GM19240 (cell line): ENCODE results near the gene PRKCE.
A peak's percentile ranks its signal among the peaks of the same experiment; 100 is the strongest.
"Not testable (repeated sequence)": the region's sequence is repeated elsewhere in the genome, so short reads cannot be mapped to it uniquely, and the experiment has no call there.

Experiments used
- DNase-seq: peaks from one replicate; pipeline ENCODE4 v3.0.0; 2011; ENCODE audit warnings: low spot score; ENCODE audit not compliant: insufficient read length

Gene PRKCE

DNA sequence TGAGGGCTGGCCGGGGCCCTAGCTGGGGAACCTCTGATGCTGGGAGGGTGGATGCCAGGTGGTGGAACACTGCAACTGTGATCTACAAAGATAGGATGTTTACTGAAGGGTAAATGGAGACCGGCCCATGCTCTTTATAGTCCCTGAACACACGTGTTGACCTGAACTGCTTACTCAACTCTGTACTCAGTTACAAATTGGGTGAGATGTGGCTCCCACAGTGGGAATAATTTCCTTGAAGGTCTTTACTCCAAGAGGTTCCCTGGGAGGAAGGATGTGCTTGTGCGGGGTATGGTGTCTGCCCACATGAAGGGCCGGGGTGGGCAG lies 254.1 kb downstream of the PRKCE start:
- DNase-seq, result no peak

DNA sequence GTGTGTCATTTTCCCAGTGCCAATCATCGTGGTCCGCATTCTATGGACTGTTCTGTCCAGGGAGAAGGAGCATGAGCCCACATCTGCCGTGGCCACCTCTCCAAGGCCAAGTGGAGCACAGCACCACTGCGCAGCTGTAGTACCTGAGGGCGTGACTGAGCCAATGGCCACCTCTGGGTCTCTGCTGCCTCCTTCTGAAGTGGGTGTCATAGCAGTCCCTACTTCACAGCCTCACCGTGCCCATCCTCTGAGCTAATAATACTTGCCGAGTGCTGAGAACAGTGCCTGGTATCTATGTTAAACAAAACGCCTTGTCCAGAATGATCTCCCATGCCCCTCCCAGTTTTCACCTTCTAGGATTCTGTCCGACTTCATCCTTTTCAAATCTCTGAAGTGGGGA lies 256.1 kb downstream of the PRKCE start:
- DNase-seq, result no peak

DNA sequence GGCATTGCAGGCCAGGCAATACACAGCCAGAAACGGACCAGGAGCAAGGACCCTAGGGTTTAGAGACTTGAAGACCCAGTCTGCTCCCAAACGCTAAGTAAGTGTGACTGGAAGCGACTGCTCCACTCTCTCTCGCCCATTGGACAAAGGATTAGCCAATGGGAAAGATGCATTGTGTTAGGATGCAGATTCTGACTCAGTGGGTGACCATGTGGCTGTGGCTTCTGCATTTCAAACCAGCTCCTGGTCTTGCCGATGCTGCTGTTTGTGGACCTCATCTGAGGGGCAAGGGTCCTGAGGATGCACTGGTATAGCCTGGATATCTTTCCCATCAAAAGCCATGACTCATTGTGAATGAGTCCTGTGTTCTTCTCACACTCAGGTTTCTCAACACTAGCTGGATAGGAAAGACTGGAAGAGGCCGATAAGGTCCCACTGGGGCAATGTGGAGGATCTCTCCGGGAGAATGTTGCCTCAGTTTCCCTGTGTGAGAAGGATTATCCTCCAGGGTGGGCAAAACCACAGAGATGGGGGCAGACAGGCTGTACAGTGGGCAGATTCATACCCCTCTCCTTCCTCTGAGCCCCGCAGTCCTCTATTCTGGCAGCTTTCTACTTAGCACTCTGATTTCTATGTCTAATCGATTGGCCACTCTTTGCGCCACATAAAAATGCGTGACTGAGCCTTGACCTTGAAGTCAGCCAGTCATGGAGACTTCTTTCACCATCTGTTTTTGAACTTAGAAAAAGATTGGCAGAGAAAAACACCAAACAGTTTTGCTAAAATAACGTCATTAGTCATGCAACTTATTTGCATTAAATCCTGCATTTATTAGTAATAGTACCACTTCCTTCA lies 257.1 kb downstream of the PRKCE start:
- no peak for DNase-seq

DNA sequence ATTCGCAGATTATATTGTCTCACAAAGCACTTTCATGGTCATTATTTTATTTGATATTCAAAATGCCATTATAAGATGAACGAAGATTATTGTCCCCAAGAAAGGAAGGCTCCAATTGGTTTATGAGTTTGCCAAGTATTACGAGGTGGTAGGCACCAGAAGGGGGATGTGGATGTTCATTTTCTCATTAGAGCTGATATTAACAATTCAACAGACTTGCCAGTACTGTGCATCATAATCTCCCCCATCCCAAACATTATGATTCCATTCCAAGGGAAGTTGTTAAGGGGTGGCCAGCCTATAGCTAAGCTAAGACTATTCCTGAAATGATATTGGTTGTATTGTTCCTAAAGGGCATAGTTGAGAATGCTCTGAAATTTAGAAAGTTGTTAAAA lies 257.7 kb downstream of the PRKCE start:
- no peak for DNase-seq

DNA sequence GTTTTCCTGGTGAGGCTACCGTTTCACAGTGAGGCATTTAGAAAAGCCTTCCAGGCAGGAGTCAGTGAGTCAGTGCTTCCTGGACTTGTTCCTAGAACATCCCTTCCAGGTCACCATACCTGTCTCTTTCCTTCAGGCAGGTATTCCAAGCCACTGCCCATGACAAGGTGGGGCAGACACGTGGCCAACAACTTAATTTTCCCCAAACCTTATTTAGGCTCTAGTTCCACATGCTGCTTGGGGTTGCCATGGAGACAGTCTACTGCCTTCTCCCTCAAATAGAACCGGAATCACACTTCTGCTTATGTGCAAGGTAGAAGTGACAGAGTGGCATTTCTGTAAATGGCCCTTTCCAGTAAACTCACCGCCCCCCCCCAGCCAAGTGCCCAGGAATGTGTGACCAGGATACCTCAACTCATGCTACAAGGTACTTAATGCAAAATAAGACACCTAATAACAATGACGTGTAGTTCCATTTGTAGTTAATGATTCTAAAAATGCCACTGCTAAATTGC lies 258.3 kb downstream of the PRKCE start:
- peak; percentile 52 for DNase-seq

DNA sequence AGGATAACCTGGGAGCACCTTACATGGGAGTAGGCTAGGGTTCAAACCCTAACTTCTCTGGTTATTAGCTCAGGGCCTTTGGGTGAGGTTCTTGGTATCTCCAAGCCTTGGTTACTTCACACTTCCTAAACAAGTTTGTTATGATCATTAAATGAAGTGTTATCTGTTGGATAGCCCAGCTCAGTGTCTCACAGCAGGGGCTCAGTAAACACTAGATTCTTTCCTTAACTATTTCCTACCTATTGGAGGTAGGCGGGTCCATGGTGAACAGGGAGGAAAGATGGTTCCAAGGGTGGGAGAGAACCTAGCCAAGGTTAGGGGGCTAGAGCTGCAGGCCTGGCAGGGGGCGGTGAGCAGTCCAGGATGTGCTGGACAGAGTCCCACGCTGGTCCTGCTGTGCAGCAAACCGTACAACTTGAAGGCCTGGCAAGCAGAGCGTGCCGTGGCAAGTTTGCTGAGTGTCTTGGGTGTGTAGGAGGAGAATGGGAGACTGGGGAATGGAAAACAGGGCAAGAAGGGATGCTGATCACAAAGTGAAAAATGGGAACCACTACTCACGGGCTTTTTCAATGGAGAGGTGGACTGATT lies 259.1 kb downstream of the PRKCE start:
- DNase-seq, result no peak

DNA sequence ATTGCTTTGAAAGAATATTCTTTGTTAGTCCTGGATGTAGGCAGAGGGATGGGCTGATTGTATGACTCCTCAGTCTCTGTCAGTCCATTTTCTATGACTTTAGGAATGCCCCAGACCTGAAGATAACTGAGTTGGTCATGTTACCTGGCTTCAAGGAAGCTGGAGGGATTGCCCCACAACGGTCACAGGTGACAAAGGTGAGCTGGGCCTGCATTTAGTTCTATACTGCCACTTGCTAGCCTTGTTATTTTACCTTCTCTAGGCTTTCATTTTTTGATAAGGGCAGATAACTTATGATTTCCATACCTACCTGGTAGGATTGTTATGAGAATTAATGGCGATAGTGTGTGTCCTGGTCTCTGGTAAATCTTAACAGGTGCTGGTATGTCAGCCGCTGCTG lies 260.1 kb downstream of the PRKCE start:
- DNase-seq, result no peak

DNA sequence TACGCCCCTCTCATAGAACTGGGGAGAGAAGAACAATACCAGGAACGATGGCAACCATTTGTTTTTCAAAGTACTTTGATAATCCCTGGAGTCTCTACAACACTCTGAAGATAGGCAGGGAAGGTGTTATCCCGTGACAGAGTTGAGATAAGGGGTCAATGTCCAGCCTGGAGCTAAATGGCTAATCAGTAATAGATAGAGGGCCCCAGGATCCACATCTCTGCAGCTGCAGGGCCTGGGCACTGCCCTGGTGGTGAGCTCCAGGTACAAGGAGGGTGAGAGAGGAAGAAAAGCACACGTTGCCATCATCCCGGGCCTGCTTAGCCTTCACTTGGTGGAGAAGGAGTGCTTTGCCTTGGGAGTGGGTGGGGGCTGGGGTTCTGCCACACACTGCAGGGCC lies 260.6 kb downstream of the PRKCE start:
- no peak for DNase-seq

DNA sequence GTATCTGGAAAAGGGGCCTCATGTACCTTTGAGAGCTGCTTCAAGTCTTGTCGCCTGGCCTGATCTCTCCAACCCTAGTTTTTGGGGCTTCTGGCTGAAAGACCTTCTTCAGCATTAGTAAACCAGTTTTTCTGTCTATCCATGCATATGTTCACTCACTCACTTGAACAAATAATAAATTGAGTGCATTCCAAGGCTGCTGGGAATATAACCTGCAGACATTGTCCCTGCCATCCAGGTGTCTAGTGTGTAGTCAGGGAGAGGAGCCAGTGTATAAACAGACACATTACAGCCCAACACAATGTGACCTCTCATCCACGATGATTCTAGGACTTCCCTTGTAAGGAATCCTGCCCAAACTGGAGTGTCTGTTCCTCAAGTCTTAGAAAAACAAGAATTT lies 262.1 kb downstream of the PRKCE start:
- no peak for DNase-seq

DNA sequence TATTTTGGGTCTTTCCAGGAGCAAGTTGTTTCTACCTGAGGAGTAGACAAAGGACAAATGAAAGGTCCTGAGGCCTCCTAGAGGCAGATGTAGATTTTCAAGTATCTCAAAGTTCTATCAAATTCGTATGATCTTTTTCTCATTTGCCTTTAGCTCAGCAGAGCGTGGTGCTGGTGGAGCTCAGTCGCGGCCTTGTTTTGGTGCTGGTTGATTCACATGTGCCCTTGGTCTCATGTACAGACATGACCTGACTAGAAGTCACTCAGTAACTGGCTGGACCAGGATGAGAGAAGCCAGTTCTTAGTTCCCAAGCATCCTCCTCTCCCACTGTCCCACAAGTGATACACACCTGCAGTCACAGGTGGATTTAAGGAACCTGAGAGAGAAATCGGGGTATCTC lies 264.0 kb downstream of the PRKCE start:
- no peak for DNase-seq

DNA sequence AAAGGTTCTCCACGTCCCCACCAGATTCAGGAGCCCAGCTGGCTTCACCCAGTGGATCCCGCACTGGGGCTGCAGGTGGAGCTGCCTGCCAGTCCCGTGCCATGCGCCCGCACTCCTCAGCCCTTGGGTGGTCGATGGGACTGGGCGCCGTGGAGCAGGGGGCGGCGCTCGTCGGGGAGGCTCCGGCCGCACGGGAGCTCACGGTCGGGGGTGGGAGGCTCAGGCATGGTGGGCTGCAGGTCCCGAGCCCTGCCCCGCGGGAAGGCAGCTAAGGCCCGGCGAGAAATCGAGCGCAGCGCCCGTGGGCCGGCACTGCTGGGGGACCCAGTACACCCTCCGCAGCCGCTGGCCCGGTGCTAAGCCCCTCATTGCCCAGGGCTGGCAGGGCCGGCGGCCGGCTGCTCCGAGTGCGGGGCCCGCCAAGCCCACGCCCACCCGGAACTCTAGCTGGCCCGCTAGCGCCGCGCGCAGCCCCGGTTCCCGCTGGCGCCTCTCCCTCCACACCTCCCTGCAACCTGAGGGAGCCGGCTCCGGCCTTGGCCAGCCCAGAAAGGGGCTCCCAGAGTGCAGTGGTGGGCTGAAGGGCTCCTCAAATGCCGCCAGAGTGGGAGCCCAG lies 266.2 kb downstream of the PRKCE start:
- DNase-seq, result not testable (repeated sequence)

DNA sequence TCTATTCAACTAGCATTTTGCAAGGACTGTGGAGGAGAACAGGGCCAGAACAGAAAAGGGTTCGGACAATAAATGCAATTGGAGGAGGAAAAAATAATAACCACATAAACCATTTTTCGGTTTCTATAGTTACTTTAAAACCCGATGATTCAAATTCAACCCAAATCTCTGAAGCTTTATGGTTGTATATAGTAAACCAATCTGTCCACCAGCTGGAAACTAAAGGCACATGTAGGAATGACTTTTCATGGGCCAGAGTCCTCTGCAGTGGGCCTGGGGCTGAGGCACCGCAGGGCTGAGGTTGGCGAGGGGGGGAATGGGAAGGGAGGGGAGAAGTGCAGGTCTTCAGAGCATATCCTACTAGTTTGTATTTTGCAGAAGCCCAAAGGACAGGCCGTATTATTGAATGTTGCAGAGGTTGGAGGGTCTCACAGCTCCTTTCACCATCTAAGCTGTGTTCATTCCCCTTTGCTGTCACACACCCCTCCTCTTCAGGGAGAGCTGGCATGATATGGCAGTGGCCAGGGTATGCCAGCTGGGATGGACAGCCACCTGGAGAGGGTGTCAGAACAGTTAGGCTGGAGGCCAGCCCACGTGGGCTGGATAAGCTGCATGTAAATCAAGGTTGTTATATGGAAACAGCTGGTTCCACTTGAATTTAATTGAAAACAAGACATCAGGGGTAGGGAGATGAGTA lies 267.1 kb downstream of the PRKCE start:
- DNase-seq, result no peak

DNA sequence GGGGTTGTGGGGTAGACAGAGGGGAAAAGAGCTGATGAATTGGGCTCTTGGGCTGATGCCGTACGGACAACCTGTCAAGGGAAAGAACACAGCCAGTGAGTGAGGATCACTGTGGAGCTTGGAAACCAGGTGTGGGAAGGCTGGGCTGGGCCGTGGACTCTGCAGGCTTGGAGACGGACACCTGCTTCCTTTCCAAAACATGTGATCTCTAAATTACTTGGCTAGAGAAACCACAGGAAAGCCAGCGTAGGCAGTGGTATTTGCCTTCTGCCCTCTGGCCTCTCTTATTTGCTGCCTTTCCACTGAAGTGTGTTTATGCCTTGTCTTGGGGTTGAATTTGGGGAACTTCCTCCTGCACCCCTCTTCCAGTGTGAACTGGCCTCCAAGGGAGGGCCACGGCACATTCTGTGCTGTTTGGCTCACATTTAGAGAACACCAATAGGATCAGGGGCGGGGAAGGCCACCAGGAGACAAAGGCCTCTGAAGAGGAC lies 267.7 kb downstream of the PRKCE start:
- no peak for DNase-seq

DNA sequence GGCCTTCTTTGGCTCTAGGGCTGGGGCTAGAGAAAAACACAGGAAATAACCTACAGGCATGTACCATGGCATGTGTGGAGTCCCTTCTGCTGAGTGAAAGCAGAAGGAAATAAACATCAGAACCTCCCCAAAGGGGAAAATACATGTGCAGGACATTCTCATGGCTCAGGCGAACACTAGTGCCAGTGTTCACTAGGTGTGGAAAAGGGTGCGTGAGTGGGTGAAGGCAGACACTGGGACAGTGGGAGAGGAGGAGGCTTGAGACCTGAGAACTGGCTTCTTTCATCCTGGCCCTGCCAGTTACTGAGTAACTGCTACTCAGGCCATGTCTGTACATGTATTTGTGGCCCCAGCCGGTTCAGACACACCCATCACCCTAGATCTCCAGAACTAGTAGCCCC lies 268.2 kb downstream of the PRKCE start:
- no peak for DNase-seq

DNA sequence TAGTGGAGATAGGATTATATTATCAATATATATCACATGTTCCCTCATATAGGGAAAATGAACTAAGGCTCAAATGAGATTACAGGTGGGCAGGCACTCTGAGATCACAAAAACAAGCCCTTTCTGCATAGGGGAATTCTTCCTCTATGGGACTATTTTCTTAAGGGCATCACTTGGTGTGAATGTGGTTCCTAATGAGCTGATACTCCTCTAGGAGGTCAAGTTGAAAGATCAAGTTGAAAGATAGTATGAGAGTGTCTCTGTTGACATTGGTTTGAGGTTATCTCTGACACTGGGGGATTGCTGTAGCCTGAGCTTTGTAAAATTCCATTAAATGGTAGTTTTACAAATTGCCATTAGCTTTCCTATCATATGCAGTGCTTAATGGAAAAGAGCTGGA lies 270.4 kb downstream of the PRKCE start:
- no peak for DNase-seq

DNA sequence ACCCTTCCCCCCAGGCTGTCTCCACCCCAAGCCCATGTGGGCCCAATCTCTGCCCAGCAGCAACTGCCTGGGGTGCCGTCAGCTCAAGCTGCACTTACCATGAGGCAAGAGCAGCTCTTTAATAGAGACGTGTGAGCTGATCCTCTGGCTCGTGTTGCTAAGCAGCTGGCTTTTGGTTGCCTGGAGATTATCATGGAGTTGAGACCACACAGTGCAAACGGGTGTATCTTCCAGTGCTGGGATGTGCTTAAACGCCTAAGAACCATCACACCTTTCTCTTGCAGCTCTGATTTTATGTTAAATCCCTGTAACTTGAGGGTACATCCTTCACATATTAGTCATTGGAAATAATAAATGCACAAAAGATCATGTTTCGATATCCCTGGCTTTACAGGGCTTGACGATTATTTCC lies 271.1 kb downstream of the PRKCE start:
- DNase-seq, result no peak

DNA sequence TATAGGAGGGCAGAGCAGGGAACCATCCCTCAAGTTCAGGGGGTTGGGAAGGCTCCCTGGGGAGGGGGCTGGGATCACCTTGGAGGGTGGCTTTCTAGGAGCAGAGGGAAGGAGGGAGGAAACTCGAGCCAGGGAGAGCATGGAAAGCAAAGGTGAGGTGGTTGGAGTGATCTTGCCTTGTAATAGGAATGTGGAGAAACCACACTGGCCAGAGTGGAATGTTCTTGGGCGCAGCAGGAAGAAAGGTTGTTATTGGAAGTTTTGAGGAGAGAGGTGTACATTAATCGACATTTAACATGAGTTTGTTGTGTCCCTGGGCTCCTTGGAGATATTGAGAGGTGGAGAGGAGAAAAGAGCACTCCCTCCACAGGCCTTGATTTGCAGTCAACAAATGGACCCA lies 272.2 kb downstream of the PRKCE start:
- DNase-seq, result no peak

DNA sequence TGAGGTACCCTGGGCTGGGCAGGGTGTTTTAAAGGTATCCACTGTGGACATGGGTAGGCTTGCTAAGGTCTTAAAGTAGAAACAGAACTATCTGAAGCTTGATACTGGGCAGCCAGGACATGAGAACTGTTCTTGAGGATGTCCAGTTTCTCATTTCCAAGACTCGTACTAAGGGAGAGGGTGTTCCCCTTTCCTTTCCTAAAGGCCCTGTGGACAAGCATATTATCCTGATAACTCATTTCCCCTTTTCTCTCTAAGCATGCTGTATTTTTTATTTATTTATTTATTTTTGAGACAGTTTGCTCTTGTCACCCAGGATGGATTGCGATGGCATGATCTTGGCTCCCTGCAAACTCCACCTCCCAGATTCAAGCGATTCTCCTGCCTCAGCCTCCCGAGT lies 273.6 kb downstream of the PRKCE start:
- no peak for DNase-seq

DNA sequence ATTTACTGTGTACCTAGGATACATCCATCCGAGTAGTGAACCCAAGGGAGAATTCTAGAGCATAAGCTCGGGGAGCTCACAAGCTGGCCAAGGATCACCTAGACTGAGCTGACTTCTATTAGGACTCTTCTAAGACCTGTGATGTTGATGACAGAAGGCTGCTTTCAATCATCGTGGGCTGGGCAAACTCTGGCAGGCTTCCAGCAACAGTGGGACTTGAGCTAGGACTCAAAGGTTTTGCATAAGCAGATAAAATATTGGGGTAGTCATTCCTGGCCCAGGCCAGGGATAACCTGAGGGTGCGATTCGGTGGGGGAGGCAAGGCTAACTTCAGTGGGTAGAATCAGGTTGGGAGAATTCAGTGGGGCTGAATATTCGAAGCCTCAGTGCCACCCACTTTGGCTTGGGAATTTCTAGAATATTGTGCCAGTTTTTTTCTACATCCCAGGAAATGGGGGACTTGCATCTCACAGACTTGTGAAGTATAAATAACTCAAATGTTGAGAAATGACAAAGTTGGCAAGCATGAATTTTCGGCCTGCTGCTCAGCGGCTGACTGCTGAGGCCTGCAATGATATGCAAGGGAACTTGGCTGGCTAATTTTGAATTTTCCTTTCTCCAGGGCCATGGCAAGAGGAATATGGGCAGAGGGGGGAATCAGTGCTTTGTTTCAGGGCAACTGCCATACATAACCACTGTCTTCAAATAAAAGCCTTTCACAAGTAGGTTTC lies 274.3 kb downstream of the PRKCE start:
- no peak for DNase-seq

DNA sequence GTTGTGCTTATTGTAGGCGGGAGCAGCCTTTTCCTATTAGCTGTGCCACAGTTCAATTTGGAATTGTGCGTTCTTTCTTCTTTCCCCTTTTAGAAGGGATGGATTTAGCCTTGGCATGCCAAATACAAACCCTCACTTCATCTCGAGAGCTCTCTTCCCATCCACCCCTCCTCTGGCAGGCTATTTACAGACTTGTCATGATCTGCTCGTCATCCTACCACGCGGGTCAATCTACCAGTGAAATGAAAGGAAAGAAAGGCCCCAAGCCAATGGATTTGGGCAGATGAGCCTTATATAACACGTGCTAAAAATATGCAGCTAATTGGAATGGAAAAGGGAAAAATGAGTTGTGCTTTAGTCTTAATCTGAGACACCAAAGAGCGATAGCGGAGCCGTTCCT lies 277.5 kb downstream of the PRKCE start:
- no peak for DNase-seq

DNA sequence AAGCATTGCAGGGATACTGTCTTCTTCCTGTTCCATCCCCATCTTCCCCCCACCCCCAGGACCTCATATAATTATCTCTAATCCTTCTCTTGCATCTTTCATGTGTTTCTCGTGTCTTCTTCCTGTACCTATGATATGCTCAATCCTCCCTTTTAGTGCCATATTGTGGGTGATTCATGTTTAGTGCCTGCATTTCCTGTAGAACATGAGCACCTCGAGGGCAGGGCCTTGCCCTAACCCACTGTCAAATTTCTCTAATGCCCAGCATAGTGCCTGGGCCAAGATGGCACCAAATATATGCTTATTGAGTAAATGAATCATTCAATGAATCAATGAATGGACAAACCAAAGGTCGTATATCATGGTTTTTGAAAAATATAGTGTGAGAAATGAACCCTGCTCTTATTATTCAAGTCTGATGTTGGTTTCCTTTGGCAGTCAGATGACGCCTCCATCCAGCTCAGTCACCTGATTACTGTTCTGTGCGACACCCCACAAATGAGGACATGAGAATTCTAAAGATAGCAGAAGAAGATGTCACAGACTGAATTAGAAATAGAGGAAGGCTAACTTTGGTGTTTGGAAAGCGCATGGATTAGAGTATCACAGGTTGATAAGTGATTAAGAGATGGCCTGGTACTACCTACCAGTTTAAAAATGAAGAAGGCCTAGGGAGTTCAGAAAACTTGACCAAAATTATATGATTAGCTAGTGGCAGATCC lies 278.4 kb downstream of the PRKCE start:
- no peak for DNase-seq
